Left colon (tissue), 2 donors: ENCODE results near the gene SRGAP3. TPM values are rescaled to one million over a fixed set of nuclear protein-coding genes. Genes with fewer than 3 reads are reported as not detected.

Experiments used
- ATAC-seq: fragments of 200-7000 bp; cut with Tn5 transposase; one replicate; pipeline ENCODE4 v1.9.1; 2020; ENCODE audit warnings: mild to moderate bottlenecking, moderate library complexity
- DNase-seq, 2 donors: peaks; one replicate each; pipeline ENCODE4 v3.0.0-alpha.2; 2020
- intact Hi-C, 2 donors: fragments of 100-400 bp; cut with DNase I in 1 of 2; cut with micrococcal nuclease in 1 of 2; formaldehyde crosslinking; loops; one replicate each; pipeline versions ENCODE4 v1.11.2 to v1.14.0; 2022; cut with DNase I, micrococcal nuclease
- total RNA-seq, 2 donors: library from RNA; stranded (reverse); fragmentation: NEBNext Ultra II Directional; extraction: Animal tissue kit (Norgen Biotek cat#: 25700); gene quantifications; one replicate each; pipeline ENCODE4 v1.2.1, GENCODE V29; 2021
- donor health status: DM: no; HTN: no; CAD: no.
- donor health status: DM: yes; HTN: yes; CAD: no.

SRGAP3 gene
- total RNA-seq, 2 donors from 2014 or later = 7.9 to 8.0 TPM

DNA sequence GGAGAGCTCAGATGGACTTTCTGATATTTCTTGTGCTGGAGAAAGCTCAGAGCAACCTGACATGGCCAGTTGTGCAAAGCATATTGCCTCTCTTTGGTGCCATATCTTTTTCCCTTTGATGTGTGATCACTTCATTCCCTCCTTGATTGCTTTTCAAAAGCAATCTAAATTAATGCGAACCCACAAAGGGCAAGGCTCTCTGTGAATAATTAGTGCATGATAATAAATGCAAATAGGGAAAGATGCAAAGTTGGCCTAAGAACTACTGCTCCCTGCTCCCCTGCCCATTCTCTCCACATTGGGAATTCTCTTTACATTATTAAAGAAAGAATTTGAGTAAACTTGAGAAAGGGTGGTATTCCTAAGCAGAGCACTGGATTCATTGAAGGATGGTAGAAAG, 60.9 kb downstream of the SRGAP3 start:
- intact Hi-C loops = no loop called here
- DNase-seq (no peak), ATAC-seq (no peak)

DNA sequence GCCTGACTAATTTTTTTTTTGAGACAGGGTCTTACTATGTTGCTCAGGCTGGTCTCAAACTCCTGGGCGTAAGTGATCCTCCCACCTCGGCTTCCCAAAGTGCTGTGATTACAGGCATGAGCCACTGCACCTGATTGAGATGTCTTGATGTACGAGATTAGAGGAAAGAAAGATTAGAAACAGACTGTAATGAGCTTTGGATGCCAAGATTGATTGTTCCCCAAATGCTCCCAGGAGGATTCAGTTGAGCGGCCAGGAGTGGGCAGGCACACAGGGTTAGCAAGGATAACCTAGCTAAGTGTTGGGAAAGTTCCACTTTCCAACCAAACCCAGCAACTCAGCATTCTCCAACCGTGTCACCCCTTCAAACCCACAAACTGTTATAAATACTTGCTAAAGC, 63.7 kb downstream of the SRGAP3 start:
- intact Hi-C loops = no loop called here
- ATAC-seq = no peak
- no peak for DNase-seq

DNA sequence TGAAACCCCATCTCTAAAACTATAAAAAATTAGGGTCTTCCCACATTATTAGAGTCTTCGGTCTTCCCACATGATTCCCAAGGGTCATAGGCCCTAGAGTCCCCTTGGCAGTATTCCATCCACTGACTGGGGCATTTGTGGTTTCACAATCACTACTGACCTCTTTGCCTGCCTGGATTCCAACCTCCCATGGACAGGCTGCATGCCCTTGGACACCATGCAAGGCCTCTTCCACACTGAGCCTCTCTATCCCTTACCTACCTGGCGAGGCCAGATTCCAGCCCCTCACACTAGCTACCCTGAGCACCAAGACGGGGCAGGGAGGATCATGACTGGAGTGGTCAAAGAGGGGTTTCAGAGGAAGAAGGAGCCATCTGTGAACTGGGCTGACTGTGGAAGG, 64.4 kb downstream of the SRGAP3 start:
- no peak for DNase-seq
- no peak for ATAC-seq
- intact Hi-C loops = no loop called here

DNA sequence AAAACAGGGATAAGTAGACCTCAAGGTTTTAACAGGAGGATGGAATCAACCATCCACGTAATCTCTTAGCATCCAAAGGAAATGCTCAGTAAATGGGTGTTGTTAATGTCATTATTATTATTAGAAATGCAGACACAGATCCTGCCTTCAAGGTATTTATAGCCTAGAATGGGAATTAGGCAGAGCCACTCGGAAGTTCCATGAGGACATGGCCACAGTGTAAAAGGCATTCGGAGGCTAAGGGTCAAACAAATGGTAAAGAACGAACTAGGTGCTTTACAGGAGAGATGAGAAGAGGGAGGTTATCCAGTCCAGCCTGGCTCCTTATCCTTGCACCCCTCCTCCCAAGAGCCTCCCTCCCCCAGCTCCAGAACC, 65.0 kb downstream of the SRGAP3 start:
- DNase-seq (no peak), ATAC-seq (no peak)
- intact Hi-C loops = no loop called here

DNA sequence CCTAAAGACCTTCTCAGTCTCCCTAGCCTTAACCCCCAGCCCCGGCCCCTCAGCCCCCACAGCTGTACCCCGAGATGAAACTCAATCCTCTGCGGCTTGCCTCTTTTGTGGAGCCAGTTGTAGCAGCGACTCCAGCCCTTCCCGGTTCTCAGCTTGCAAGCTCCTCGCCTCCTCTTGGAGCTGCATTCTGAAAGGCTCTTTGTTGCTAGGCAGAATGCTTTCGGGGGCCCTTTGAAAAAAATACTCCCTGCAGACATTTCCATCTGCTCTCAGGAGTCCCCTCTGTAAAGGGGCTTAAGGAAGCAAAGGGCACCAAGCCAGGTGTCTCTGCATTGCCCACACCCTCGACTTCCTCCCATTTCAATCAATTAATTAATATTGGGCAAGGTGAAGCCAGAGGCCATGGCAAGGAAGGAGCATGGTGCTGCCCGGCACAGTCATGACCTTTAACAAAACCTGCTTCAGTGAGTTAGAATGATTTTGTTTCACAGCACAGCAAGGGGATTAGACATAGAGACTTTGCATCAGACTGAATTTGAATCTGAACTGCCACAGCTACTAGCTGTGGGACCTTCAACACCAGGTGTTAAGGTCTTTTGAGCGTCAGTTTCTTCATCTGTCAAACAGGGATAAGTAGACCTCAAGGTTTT, 65.5 kb downstream of the SRGAP3 start:
- DNase-seq = no peak
- no peak for ATAC-seq
- intact Hi-C loops = no loop called here

DNA sequence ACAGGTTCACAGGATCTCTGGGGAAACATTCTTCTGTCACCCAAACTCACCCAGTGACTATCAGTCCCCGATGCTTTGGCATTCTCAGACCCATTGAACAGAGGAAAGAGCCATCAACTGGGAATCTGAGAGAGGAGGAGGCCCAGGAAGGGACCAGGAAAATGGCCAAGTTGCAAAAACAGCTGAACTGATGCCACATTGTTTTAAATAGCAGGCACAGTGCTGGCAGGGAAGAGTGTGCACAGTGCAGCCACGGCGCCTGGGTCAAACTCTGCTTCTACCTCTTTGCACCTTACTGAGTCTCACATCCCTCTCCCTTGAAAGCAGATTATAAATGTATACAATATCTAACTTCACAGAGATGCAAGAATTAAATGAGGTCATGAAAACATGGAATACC, 66.4 kb downstream of the SRGAP3 start:
- ATAC-seq (no peak), DNase-seq (no peak)
- intact Hi-C loops = no loop called here

DNA sequence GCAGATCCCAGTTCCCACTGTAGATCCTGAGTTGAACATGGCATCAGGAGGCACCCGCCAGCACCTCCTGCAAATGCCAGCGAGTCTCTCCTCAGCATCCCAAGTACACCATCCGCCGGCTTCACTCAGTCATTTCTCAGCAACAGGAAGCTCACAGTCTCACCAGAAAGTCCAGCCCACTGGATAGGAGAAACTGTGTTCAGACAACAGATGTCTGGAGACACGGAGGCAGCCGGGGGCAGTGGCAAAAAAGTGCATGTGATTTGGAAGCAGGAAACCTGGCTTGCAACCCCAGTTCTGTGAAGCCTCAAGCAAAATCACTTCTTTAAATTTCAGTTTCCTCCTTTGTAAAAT, 68.7 kb downstream of the SRGAP3 start:
- DNase-seq = no peak
- no peak for ATAC-seq
- intact Hi-C loops = no loop called here

DNA sequence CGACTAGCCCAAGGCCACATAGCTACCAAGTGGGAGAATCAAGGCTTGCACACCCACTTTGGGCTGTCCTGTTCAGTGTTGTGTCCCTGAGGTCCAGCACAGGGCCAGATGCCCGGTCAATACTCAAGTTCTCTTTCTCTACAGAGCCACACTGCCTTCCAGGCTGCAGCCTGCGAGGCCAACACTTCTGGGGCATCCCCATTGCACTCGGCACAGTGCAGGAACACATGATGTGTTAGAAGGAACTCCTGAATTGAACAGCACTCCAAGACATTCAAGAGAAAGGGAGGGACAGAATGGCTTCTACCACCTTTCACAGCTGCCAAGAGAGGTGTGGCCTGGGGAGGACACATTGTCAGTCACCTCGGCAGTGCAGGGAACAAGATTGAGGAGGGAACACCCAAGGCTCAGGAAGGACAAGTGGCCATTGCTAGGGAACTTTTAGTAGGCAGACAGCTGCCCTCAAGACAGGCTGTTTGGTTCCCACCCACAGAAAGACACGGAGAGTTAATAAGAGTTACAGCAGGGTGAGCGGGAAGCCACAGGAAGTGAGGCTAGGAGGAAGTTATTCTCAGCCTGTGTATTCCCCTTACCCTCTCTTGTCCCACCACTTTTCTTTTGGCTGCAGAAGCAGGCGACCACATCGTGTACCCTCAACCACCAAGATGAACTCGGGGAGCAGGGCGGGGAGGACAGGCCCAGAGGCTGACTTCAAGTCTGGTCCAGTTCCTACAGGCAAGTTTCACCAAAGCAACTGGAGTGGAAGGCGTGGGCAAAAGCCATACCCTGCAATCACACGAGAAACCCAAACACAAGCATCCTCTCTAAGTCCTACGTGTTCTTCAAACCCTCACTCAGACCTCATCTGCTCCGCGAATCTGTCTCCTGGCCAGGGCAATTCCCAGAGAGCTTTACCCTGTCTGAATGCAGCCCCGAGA, 69.4 kb downstream of the SRGAP3 start:
- ATAC-seq (peak; percentile 26), DNase-seq (no peak)
- intact Hi-C loops = no loop called here

DNA sequence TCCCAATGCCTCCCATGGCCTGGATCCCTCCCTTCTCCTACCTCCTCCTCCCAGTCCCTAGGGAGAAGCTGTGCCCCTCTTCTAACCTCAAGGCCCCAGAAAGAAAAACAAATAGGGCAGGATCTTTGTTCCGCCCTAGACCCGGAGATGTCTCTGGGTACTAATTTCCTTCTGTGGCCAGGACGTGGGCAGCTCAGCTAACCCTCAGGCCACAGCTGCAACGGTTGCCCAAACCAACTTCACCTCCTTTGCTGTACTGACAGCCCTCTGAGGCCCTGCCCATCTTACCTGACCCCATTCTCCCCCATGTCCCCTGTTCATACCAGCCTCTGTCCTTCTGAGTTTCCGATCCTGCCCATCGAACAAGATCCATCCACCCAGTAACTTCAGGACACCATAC, 70.7 kb downstream of the SRGAP3 start:
- no peak for ATAC-seq
- no peak for DNase-seq
- intact Hi-C loops = no loop called here

DNA sequence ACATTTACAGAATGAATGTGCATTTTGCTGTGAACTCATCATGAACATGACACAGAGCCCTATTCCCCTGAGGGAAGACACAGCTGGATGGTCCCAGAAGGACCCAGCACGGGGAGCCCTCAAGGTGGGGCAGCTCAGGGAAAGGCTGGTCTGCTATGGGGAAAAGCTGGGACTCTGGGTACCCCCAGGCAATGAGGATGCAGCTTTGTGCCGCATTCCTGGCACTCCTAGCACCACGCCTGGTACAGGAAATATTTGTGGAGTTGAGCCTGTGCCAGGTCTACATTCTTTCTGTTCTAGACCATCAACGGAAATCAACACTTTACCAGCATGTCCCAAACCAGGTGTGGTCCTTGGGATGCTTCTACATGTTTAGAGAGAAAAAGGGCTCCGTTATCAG, 74.0 kb downstream of the SRGAP3 start:
- DNase-seq (no peak), ATAC-seq (peak; percentile 32)
- intact Hi-C loops = no loop called here

DNA sequence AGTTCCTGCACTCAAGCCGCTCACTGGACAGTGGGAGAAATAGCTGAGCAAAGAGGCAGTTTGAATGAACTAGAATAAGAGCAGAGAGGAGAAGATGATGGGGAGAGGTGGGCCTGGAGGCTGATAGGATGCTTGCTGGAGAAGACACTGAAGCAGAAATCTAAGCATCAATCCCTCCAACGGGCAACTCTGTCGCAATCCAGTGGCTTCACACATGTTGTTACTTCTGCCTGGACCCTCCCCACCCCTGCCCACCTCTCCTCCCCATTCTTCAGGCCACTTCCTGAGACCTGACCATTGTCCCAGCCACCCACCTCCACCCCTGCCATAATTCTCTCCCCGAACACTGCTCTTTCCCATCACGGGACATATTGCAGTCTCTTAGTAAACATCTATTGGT, 76.0 kb downstream of the SRGAP3 start:
- DNase-seq (no peak), ATAC-seq (no peak)
- intact Hi-C loops = no loop called here

DNA sequence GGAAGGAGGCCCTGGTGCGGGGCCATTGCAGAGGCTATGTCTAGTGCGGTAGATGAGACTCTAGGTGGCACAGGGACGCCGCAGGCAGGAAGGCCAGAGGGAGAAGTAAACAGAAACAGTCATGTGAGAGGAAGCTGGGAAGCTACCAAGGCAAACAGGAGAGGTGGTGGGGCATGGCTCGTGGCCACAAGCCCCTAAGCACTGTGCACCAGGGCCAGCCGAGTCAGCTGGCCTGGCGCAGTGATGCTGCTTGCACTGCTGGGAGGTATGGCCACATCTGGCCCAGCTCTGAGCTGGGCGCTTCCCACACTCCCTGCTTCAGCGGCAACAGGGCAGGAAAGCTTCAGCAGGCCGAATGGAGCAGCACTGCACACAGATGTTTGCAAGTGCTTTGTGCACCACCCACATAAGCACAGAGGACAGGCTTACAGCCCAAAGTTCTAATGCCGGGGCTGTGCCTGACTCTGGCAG, 76.6 kb downstream of the SRGAP3 start:
- DNase-seq (no peak), ATAC-seq (no peak)
- intact Hi-C loops = no loop called here

DNA sequence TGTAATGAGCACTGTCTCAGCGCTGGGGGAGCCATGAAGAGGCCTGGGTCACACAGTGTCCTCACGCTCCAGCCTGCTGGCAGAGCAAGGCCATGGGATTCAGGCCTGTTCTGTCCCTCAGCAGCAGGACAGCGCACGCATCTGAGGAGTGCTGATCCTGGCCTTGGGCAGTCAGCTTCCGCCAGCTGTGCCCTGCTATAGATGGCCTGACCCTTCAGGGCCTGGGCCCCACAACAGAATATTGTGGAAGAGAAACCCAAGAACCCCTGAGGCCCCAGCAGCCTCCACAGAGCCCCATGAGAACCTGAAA, 78.6 kb downstream of the SRGAP3 start:
- intact Hi-C loops = no loop called here
- ATAC-seq = no peak
- DNase-seq = no peak

DNA sequence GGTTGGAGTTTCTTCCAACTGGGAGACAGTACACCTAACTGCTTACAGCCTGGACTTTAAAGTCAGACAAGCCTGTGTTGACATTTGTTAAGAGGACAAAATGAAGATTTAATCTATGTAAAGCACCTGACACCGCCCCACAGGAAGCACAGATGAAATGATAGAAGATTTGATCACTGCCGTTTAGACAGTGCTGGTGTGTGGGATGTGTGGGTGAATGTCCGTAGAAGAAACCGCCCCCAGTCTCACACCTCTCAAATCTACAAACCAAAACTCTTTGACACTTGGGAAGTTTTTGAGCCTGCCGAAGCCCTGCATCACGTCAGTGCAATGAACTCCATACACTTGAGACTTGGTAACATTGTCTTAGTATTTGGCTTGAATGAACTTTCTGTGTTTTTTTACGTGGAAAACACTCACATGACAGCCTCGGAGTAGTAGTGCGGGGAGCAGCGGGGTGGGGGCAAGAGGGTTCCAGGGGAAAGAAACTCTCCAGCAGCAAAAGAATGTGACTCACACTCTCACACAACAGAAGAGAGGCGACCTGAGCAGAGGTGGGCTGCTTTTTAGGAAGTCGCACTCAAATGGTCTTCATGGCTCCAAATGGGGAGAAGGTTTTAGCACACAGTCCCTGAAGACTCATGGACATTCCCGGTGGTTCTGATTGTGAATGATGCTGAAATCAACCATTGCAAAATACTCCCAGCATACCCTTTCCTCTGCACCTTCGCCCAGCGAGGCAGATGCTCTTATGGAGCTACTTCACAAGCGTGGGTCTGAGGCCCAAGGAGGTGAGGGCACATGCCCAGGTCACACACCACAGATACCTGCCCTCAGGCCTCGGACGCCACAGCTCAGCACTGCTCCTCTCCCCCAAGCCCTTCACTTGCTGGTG, 79.2 kb downstream of the SRGAP3 start:
- intact Hi-C loops = no loop called here
- ATAC-seq (no peak), DNase-seq (no peak)

DNA sequence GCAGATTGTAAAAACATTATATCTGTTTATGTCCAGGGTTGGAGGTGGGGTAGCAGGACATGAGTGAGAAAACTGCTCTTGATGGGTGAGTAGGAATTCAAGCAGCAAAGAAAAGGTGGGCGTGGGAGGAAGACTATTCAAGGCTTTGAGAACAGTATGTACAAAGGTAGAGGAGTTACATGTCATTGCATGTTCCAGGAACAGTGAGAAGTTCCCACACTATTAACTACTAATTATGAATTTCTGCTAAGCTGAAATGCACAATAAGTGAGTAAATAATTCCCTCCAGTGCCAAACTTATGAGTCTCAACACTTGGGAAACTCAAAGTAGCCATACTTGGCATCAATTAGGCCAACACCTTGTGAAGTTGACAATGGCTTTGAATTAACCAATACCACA, 80.1 kb downstream of the SRGAP3 start:
- intact Hi-C loops = no loop called here
- DNase-seq (no peak), ATAC-seq (no peak)

DNA sequence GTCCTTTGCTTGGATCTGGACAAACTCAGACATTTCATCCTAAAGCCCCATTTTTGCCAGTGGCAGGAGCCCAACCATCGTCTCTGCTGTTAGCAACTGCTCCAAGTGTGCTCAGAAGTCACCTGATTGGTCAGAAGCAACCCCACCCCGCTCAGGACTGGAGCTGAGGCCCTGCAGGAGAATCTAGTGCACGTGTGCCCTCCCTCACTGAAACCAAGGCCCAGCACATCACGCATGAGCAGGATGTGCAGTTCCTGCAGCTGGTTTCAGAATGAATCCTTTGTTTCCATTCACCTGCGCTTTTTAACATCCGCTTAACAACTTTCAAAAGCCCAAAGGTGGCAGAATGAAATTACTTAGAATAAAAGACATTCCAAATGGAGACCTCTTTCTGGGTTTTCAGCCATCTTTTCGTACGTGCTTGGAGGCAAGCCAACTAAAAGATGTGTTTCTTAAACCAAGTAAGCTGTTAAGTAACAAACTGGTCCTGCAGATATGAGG, 81.2 kb downstream of the SRGAP3 start:
- intact Hi-C loops = no loop called here
- ATAC-seq (peak; percentile 31), DNase-seq (peak in 1 of 2 donors; percentile 49)

DNA sequence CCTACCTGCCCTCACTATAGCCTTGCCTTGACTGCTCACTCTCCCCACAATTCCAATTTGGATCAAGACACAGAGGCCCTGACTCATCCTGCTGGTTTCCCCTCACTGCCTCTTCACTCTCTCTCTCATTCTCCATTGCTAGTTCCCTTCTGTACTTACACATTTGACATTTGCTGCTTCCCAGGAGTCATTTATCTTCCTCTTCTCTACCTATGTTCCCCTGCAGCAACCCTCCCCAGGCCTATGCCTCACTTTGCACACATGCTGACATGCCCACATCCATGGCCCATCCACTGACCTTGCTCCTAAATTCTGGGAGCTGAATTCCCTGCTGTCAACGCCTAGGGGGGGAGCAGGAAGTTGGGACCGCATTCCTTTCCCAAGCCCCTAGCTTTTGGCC, 82.2 kb downstream of the SRGAP3 start:
- intact Hi-C loops = no loop called here
- DNase-seq (no peak), ATAC-seq (no peak)

DNA sequence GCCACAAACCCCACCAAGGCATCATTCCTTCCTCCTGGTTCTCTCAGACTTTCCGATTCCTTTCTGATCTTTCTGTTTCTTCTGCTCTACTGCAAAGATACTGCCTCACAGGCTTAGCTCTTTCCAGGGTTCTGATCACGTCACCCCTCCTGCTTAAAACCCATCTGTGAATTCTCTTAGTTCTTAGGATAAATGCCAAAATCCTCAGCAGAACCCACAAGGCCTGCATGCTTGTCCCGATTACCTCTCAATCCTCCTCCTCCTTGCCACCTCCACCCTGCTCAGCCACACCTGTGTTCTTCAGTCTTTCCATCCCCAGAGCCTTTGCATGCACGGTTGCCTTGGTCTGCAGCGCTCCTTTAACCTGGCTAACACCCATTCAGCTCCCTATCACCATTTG, 84.0 kb downstream of the SRGAP3 start:
- ATAC-seq (no peak), DNase-seq (no peak)
- intact Hi-C loops = no loop called here

DNA sequence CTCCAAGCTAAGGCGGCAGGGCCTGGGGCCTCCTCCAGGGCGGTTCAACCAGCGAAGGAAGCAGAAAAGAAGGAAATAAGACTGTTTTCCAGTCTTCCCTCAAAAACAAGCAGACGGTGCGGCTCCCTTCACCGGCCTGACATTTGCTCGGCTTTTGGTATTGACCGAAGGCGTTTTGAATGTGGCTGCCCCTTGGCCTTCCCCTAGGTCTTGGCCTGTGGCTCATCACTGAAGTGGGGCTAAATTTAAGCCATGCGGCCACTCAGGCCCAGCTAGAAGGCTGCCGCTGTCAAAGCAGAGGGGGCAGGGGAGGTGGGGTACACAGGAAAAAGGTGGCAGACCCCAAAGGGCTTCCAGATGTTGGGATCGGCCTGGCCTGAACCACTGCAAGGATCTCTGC, 86.2 kb downstream of the SRGAP3 start:
- intact Hi-C loops = no loop called here
- DNase-seq (no peak), ATAC-seq (no peak)

DNA sequence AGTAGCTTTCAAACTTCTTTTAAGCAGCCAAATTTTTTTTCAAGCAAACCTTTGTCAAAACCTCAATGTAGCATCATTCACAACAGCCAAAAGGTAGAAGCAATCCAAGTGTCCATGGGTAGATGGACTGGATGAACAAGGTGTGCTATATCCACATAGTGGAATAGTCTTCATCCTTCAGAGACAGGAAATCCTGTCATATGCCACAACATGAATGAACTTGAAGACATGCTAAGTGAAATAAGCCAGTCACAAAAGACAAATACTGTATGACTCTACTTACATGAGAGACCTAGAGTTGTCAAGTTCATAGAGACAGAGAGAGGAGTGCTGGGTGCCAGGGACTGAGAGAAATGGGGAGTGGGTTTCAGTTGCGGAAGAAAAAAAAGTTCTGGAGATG, 87.6 kb downstream of the SRGAP3 start:
- intact Hi-C loops = no loop called here
- ATAC-seq = no peak
- no peak for DNase-seq
